Activated CD8-positive, alpha-beta T cell treated with anti-CD3 and anti-CD28 coated beads for 36 hours (primary cell): Measurements from ENCODE around the gene TUBB2B. TPM values are rescaled to one million over a fixed set of nuclear protein-coding genes. Genes with fewer than 3 reads are reported as not detected.

Experiments used
- ATAC-seq: fragments of 200-7000 bp; cut with Tn5 transposase; one replicate; pipeline ENCODE4 v1.10.0; 2021; ENCODE audit warnings: mild to moderate bottlenecking, moderate library complexity
- CTCF ChIA-PET: fragments of 350-600 bp; sonication (Branson Sonifier 250); formaldehyde crosslinking; loops from one replicate; lab custom pipeline; 2021; ENCODE audit warnings: antibody characterized with exemption; lab: Charles Lee
- POLR2A ChIA-PET: fragments of 350-600 bp; sonication (Branson Sonifier 250); formaldehyde crosslinking; loops from one replicate; lab custom pipeline; 2021; ENCODE audit warnings: antibody characterized with exemption; lab: Charles Lee
- DNase-seq: peaks from one replicate; pipeline ENCODE4 v3.0.0-alpha.2; 2020
- H3K27ac Mint-ChIP-seq: one replicate; pipeline ENCODE4 v1.8.0; 2021; ENCODE audit warnings: mild to moderate bottlenecking, mixed read lengths
- H3K27me3 Mint-ChIP-seq: one replicate; pipeline ENCODE4 v1.8.0; 2021; ENCODE audit warnings: mixed read lengths
- H3K36me3 Mint-ChIP-seq: one replicate; pipeline ENCODE4 v1.8.0; 2021; ENCODE audit warnings: low read depth, mixed read lengths
- H3K4me1 Mint-ChIP-seq: one replicate; pipeline ENCODE4 v1.8.0; 2021; ENCODE audit warnings: low read depth, mixed read lengths
- H3K4me3 Mint-ChIP-seq: one replicate; pipeline ENCODE4 v1.8.0; 2021; ENCODE audit warnings: mild to moderate bottlenecking, moderate library complexity, mixed read lengths
- H3K9me3 Mint-ChIP-seq: one replicate; pipeline ENCODE4 v1.8.0; 2021; ENCODE audit warnings: mixed read lengths
- CTCF ChIP-seq: fragments of 200-600 bp; IDR thresholded peaks from one replicate; pipeline ENCODE4 v1.8.0; 2022; ENCODE audit warnings: antibody characterized with exemption, mild to moderate bottlenecking
- intact Hi-C: fragments of 100-400 bp; cut with micrococcal nuclease; formaldehyde crosslinking; loops from one replicate; pipeline ENCODE4 v1.10.0; 2022
- total RNA-seq, 2 experiments: library from RNA; stranded (reverse); gene quantifications; one replicate each; pipeline ENCODE4 v1.2.3, GENCODE V29; 2021

The TUBB2B gene
- total RNA-seq, 2 experiments from 2014 or later = 0.41 to 0.67 TPM

DNA sequence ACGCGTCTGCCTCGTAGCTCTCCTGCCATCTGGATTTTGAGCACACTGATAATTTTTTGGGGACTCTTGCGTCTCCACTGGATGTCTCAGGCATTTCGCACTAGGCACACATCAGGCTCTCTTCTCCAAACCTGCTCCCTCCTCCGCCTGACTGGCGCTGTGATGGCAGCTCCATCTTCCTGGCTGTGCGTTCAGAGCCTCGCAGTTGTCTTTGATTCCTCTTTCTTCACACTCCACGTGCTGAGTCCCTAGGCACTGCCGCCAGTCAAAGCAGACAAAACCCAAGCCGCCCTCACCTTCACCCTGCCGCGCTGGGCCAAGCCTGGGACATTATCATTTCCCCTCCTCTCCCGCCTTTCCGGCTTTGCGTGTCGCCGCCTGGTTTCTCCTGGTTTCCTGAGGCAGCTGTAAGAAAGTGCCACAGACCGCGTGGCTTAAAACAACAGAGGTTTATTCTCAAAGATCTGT, 32.1 kb upstream of the TUBB2B start:
- peaks cover 4% of the 10 kb centered on the region for H3K27me3 Mint-ChIP-seq
- no peaks in the 10 kb centered on the region for H3K9me3 Mint-ChIP-seq
- no peak for TF ChIP-seq CTCF
- peaks cover 35% of the 10 kb centered on the region for H3K4me1 Mint-ChIP-seq
- peak; percentile 34 for DNase-seq
- ChIA-PET CTCF (interaction anchor here (1.0 to 2.3 kb wide), 7 partner anchors 8 to 194 kb away, joined by 3 to 11 read pairs (median 4); no protein-coding TSS in a partner anchor), POLR2A (interaction anchor here (0.6 to 1.4 kb wide), 9 partner anchors 11 to 1796 kb away, joined by 3 to 5 read pairs (median 3); partner anchors contain the start of gene FAM50B)
- H3K36me3 Mint-ChIP-seq = peaks cover 29% of the 10 kb centered on the region
- H3K27ac Mint-ChIP-seq = peak overlapping the region; percentile 94
- peak; percentile 25 for ATAC-seq
- H3K4me3 Mint-ChIP-seq = peak overlapping the region; percentile 100
- intact Hi-C loops = loop anchor here (5.0 kb wide), 1 partner anchor 192 kb away; the partner anchor contains the start of gene RIPK1

GRCh38 chr6:3258720-3259490, 31.5 kb upstream of the TUBB2B start, which contains the start of gene PSMG4:
TSS of gene PSMG4 (plus strand) at chr6:3258947. CDS start at chr6:3259023, 76 bp downstream.
- DNase-seq (peak; percentile 93), ATAC-seq (peak; percentile 91)
- intact Hi-C loops = loop anchor here (5.0 kb wide), 1 partner anchor 192 kb away; the partner anchor contains the start of gene RIPK1
- H3K9me3 Mint-ChIP-seq = peaks cover 3% of the 10 kb centered on the region
- peak within 1 kb of the TSS; percentile 94 for H3K27ac Mint-ChIP-seq
- H3K4me3 Mint-ChIP-seq = peak within 1 kb of the TSS; percentile 100
- peaks cover 28% of the 10 kb centered on the region for H3K36me3 Mint-ChIP-seq
- POLR2A ChIA-PET = interaction anchor here (0.7 to 1.4 kb wide), 8 partner anchors 11 to 762 kb away, joined by 3 to 5 read pairs (median 3); partner anchors contain the start of gene FAM50B
- CTCF ChIA-PET = interaction anchor here (1.0 to 2.3 kb wide), 7 partner anchors 8 to 195 kb away, joined by 3 to 11 read pairs (median 4); no protein-coding TSS in a partner anchor
- peaks cover 34% of the 10 kb centered on the region for H3K4me1 Mint-ChIP-seq
- peaks cover 4% of the 10 kb centered on the region for H3K27me3 Mint-ChIP-seq
- no peak for TF ChIP-seq CTCF

DNA sequence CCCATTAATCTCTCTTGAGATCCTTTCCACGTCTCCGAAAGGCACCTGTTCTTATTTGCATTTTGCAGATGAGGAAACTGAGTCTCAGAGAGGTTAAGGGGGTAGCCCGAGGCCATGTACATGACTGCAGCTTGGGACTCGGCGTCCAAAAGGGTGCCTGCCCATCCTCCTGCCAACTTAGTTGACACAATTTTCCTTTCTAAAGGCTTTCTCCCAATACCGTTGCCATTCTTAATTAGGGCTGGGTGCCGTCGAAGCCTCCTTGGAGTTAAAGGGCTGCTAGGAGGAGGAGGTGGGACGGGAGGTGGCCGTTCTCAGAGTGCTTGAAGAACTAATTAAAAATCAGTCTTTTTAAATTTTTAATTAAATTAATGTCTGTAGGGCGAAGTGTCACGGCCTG, 30.7 kb upstream of the TUBB2B start:
- Mint-ChIP-seq H3K27ac (no peak overlapping the region), H3K4me3 (peak overlapping the region; percentile 66), H3K27me3 (peaks cover 4% of the 10 kb centered on the region), H3K36me3 (peaks cover 22% of the 10 kb centered on the region), H3K9me3 (peaks cover 3% of the 10 kb centered on the region), H3K4me1 (peaks cover 27% of the 10 kb centered on the region)
- CTCF ChIA-PET = no interaction called here
- intact Hi-C loops = loop anchor here (5.0 kb wide), 1 partner anchor 191 kb away; the partner anchor contains the start of gene RIPK1
- ATAC-seq (no peak), DNase-seq (no peak)
- POLR2A ChIA-PET = interaction anchor here (1.3 to 1.4 kb wide), 2 partner anchors 29 to 269 kb away, joined by 3 read pairs; no protein-coding TSS in a partner anchor
- TF ChIP-seq CTCF = no peak

GRCh38 chr6:3253597-3253961, 26.1 kb upstream of the TUBB2B start:
- peaks cover 23% of the 10 kb centered on the region for H3K27me3 Mint-ChIP-seq
- no peak overlapping the region for H3K4me3 Mint-ChIP-seq
- H3K4me1 Mint-ChIP-seq = peaks cover 2% of the 10 kb centered on the region
- H3K36me3 Mint-ChIP-seq = no peaks in the 10 kb centered on the region
- ChIA-PET POLR2A (no interaction called here), CTCF (interaction anchor here (0.8 to 1.4 kb wide), 2 partner anchors 10 to 43 kb away, joined by 3 read pairs; no protein-coding TSS in a partner anchor)
- no peak for DNase-seq
- no peak for TF ChIP-seq CTCF
- intact Hi-C loops = no loop called here
- no peak overlapping the region for H3K27ac Mint-ChIP-seq
- ATAC-seq = no peak
- H3K9me3 Mint-ChIP-seq = peaks cover 3% of the 10 kb centered on the region
